CD4-positive, alpha-beta T cell treated with Interleukin-15 for 4 hours (primary cell): Measurements from ENCODE around the gene ANKRD9.
"Not testable (repeated sequence)": the region's sequence is repeated elsewhere in the genome, so short reads cannot be mapped to it uniquely, and the experiment has no call there.

Source experiments
- DNase-seq: peaks from one replicate; pipeline ENCODE4 v3.0.0-alpha.2; 2020; ENCODE audit warnings: low spot score

ANKRD9 gene

GRCh38 chr14:102538602-102539543 is 29.3 kb upstream of the ANKRD9 start:
- no peak for DNase-seq

GRCh38 chr14:102537981-102538601 is 28.5 kb upstream of the ANKRD9 start:
- no peak for DNase-seq

- DNase-seq, result no peak
These were observed 22.7 kb upstream of the ANKRD9 start for GRCh38 chr14:102532204-102532658.

- DNase-seq, result no peak
These were observed 21.4 kb upstream of the ANKRD9 start for GRCh38 chr14:102530828-102531478.

- DNase-seq, result no peak
These were observed 19.0 kb upstream of the ANKRD9 start for GRCh38 chr14:102528431-102529170.

GRCh38 chr14:102525929-102526497 is 16.4 kb upstream of the ANKRD9 start:
- no peak for DNase-seq

- peak; percentile 40 for DNase-seq
These were observed 15.8 kb upstream of the ANKRD9 start for GRCh38 chr14:102525219-102525928.

- peak; percentile 93 for DNase-seq
These were observed 15.1 kb upstream of the ANKRD9 start for GRCh38 chr14:102524451-102525218.

GRCh38 chr14:102523569-102524450 is 14.2 kb upstream of the ANKRD9 start:
- DNase-seq, result no peak

GRCh38 chr14:102523200-102523568 is 13.6 kb upstream of the ANKRD9 start:
- no peak for DNase-seq

GRCh38 chr14:102519709-102520108 is 10.1 kb upstream of the ANKRD9 start:
- not testable (repeated sequence) for DNase-seq

GRCh38 chr14:102518063-102518648 is 8.6 kb upstream of the ANKRD9 start:
- no peak for DNase-seq

- DNase-seq, result no peak
These were observed 8.0 kb upstream of the ANKRD9 start for GRCh38 chr14:102517392-102518062.

- DNase-seq, result peak; percentile 47
These were observed 7.2 kb upstream of the ANKRD9 start for GRCh38 chr14:102516531-102517391.

- no peak for DNase-seq
These were observed 5.6 kb upstream of the ANKRD9 start for GRCh38 chr14:102514987-102515733.
